GM18873 (cell line): ENCODE results near the gene ASAP2.
"Not testable (repeated sequence)": the region's sequence is repeated elsewhere in the genome, so short reads cannot be mapped to it uniquely, and the experiment has no call there.

ENCODE experiments used
- ATAC-seq: cut with Tn5 transposase; IDR thresholded peaks from one replicate; pipeline ENCODE4 v1.9.1; 2021; ENCODE audit warnings: mild to moderate bottlenecking, moderate library complexity, moderate number of reproducible peaks; ENCODE audit not compliant: unreplicated experiment, low FRiP score

ASAP2 gene

DNA sequence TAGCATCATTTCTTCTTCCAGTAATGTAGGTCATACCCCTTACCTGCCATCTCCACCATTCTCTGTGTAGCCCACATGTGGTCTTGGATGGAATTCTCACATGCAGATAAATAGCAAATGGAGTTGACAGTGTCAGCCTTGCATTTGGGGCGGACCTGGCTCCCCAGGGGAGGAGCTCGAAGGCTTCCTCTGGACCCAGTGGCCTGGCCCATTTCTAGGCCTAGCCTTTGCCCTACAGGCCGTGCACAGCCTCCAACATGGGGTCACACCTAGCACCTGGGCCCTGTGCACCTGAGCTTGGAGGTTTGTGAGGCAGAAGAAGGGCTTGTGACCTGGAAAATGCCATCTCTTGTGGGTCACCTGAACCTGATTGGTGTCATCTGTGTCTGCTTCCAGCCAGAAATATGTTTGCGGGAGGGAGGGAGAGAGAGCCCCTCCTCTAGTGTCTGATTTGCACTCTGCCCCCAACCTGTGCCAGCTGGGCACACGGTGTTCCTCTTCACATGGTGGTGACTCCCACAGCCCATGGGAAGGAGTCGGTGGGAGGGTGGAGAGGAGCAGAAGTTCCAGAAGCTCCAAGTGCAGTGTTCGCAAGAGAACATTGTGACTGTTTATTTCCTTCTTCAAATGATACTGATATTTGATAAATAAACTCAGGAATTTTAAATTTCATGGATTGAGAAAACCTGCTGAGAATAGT is 183.7 kb downstream of the ASAP2 start:
- no peak for ATAC-seq

- no peak for ATAC-seq
Measured at GRCh38 chr2:9390991-9391390, 184.4 kb downstream of the ASAP2 start.

DNA sequence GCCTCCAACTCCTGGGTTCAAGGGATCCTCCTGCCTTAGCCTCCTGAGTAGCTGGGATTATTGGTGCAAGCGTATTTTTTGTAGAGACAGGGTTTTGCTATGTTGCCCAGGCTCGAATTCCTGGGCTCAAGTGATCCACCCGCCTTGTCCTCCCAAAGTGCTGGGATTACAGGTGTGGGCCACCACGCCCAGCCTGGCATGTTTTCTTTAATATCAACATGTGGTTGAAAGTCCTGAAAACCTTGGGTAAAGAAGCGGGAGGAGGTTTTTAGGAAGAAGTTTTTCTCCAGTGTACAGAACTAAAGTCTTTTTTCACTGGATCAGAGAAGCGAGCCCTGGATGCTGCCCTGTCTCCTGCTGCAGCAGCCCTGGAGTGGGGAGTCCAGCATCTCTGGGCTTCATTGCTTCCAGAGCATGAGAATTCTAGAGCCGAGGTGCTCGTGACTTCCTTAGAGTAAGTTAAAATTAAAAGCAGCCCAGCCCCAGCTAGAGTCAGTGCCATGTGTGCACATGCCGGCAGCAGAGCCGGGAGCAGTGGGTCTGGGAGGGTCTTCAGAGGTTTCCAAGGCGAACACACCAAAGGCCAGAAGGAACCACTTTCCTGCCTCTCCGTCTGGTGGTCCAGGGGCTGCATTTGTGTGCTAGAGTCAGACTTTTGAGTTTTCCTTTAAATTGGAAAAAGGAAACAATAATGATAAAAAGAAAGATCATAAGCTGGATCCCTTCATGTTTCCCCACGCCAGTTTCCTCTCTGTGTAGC is 185.5 kb downstream of the ASAP2 start:
- no peak for ATAC-seq

DNA sequence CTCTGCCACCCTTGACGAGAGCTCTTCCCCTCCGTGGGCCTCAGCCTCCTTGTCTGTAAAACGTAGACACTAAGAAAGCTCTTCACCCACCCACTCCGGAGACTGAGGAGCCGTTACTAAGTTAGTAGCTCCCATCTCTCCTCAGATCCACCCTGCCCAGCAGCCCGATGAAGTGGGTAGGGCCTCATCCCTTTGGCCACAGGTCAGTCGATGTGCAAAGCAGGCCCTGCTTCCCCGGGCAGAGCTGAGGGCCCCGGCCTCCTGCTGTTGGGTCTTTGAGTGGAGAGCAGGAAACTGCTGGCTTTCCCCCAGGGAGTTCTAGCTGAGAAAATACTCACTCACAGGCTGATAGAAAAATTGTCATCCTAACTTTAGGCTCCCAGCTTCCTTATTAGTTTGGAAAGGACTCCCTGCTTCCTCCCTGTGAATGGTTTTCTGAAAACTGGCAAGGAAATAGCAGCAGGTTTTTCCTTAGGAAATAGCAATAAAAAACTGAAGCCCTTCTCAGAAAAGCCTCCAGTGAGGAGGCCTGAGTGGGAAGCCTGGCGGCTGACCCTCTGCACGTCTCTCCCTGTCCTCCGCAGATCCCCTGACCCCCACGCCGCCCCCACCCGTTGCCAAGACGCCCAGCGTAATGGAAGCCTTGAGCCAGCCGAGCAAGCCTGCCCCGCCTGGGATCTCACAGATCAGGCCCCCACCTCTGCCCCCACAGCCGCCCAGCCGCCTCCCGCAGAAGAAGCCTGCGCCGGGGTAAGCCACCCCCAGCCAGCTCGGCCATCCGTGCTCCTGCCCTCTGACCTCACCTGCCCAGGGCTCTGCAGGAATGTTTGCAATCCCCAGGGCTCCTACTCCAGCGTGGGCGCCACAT is 186.5 kb downstream of the ASAP2 start:
- no peak for ATAC-seq

GRCh38 chr2:9394816-9395215 is 188.2 kb downstream of the ASAP2 start:
- no peak for ATAC-seq

DNA sequence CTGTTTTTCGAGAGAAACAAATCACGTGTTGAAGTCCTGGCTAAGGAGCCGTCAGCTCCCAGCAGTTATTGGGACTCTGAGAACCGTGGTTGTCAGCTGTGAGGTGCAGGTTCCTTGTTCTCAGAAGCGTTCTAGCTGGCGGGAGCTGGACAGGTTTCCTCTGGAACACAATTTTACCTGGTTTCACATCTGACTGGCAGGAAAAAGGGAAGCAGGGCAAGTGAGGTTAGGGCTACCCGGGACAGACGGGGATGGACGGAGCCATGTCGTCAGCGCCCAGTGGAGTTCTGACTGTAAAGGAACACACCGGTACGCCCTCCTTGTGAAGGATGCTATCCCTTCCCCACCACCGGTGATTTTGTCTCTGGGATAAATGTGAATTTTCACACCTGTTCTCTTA is 190.6 kb downstream of the ASAP2 start:
- ATAC-seq, result no peak

DNA sequence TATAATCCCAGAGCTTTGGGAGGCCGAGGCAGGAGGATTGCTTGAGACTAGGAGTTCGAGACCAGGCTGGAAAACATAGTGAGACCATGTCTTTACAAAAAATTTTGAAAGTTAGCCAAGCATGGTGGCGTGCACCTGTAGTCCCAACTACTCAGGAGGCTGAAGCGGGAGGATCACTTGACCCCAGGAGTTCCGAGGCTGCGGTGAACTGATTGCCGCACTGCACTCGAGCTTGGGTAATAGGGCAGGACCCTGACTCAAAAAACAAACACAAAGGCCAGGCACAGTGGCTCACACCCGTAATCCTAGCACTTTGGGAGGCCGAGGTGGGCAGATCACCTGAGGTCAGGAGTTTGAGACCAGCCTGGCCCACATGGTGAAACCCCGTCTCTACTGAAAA is 191.6 kb downstream of the ASAP2 start:
- not testable (repeated sequence) for ATAC-seq

- ATAC-seq, result no peak
Measured at GRCh38 chr2:9398881-9399780, 192.5 kb downstream of the ASAP2 start.

DNA sequence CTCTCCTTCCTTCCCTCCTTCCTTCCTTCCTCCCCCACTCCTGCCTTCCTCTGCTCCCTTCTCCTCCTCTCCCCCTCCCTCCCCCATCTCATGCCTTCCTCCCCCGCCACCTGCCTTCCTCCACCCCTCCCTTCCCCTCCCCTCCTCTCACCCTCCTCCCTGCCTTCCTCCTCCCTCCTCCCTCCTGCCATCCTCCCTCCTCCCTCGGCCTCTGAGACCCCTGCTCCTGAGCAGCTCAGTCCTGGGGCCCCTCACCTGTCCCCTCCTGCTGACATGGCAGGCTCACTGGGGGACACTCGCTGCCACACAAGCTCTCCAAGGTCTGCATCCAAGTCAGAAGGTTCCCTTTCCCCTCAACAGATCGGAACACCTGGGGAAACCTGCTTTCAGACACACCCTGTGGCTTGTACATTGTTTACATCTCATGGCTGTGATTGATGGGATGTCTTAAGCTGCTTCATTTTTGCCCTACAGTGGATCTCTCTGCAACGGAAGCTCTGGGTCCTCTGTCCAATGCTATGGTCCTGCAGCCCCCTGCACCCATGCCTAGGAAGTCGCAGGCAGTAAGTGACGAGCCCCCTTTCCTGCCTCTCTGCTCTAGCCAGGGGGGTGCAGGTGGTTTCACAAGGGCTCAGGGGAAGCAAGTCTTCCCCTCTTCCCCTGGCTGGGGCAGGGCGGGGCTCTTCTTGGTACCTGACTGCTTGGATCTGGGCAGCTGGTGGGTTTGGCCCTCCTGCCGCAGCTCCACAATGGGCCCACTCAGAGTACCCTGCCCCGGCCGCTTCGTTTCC is 193.9 kb downstream of the ASAP2 start:
- ATAC-seq, result no peak

- no peak for ATAC-seq
Measured at GRCh38 chr2:9401059-9401547, 194.5 kb downstream of the ASAP2 start.

GRCh38 chr2:9401646-9402371 is 195.2 kb downstream of the ASAP2 start:
- ATAC-seq, result no peak

GRCh38 chr2:9403924-9404323 is 197.3 kb downstream of the ASAP2 start:
- no peak for ATAC-seq

- no peak for ATAC-seq
Measured at GRCh38 chr2:9404451-9404850, 197.8 kb downstream of the ASAP2 start.

GRCh38 chr2:9405636-9406035 is 199.0 kb downstream of the ASAP2 start:
- no peak for ATAC-seq

GRCh38 chr2:9406529-9407362 is 200.1 kb downstream of the ASAP2 start:
- ATAC-seq, result no peak

DNA sequence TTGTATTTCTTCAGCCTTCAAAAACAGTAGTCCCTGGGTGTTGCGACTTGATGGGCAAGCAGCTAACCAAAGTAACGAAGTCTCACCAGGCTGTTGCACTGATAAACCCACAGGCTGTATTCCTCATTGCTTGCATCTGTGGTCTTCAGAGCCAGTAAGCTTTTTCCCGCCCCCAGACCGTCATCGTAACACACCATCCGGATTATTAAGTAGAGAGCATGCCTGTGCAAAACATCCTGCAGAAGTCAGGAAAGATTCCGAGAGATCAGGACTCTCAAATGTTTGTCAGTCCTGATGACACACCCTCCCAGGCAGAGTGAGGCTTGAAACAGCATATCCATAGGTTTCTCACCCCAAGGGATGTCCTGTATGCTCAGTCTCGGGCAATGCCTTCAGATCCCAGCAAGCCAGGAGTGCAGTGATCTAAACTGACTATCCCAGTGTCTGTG is 200.8 kb downstream of the ASAP2 start:
- ATAC-seq, result no peak

- no peak for ATAC-seq
Measured at GRCh38 chr2:9408641-9409151, 202.1 kb downstream of the ASAP2 start.
